HG03097 (cell line): Measurements from ENCODE around the gene TMEM120B.
"Not testable (repeated sequence)": the region's sequence is repeated elsewhere in the genome, so short reads cannot be mapped to it uniquely, and the experiment has no call there.

Source experiments
- ATAC-seq: cut with Tn5 transposase; IDR thresholded peaks from one replicate; pipeline ENCODE4 v1.9.1; 2021; ENCODE audit not compliant: unreplicated experiment, low FRiP score

TMEM120B gene

DNA sequence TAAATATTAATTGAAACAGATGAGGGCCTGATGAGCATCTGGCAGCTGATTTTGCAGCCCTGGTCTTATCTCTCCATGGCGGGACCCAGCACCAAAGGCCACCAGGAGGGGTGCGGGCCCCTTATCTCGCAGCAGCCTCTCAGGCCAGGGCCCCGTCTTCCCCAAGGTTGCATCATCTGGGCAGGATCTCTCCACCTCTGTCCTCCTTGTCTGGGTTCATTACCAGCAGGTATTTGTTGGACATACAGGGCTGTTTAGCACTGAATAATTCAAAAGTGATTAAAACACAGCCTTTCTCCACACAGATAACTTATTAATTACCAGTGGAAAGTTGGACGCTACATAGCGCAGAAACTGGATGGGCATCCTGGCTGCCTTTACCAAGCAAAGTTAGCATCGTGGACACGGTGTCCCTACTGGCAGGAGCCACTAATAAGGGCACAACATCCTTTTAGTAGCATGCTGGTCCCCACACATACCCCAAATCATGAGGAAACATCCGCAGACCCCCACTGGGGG is 25.8 kb downstream of the TMEM120B start:
- ATAC-seq, result no peak

DNA sequence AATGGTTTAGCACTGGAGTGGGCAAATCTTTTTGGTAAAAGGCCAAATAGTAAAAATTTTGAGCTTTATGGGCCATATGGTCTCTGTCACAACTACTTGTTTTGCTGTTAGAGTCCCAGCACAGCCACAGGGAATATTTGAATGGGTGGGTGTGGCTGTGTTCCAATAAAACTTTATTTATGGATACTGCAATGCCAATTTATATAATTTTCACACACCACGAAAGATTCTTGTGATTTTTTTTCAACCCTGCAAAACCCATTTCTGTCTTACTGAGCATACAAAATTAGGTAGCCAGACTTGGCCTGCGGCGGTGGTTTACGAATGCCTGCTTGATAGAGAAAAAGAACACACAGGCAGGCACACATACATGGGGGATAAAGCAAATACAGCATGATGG is 28.3 kb downstream of the TMEM120B start:
- no peak for ATAC-seq

DNA sequence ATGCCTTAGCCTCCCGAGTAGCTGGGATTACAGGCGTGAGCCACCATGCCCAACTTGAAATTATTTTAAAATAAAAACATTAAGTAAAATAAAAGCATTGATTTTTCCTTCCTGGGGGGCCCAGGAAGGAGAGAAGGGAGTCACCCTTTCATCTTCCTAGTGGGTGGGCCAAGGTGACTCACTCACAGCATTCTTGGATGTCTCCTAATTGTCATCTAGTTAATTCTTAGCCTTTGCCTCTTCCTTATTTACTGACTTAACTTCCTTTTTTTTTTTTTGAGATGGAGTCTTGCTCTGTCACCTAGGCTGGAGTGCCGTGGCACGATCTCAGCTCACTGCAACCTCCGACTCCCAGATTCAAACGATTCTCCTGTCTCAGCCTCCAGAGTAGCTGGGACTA is 29.2 kb downstream of the TMEM120B start:
- ATAC-seq, result no peak

DNA sequence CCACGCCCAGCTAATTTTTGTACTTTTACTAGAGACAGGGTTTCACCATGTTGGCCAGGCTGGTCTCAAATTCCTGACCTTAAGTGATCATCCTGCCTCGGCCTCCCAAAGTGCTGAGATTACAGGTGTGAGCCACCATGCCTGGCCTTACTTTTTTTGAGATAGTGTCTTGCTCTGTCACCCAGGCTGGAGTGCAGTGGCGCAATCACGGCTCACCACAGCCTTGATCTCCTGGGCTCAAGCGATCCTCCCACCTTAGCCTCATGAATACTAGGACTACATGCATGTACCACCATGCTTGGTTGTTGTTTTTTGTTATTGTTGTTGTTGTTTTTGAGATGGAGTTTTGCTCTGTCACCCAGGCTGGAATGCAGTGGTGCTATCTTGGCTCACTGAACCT is 33.0 kb downstream of the TMEM120B start:
- ATAC-seq, result not testable (repeated sequence)

DNA sequence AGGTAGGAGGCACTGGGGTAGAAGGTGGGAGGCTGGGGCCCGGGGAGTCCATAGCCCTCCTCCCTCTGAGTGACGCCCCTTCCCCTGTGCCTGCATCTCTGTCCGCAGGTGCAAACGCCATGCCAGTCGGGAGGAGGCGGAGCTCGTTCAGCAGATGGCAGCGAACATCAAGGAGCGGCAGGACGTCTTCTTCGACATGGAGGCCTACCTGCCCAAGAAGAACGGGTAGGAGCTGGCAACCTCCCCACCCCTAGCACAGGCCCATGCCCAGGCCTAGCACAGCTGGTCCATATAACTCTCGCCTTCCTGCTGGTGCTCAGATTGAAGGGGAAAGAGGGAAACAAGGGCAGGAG is 35.6 kb downstream of the TMEM120B start:
- ATAC-seq, result no peak

DNA sequence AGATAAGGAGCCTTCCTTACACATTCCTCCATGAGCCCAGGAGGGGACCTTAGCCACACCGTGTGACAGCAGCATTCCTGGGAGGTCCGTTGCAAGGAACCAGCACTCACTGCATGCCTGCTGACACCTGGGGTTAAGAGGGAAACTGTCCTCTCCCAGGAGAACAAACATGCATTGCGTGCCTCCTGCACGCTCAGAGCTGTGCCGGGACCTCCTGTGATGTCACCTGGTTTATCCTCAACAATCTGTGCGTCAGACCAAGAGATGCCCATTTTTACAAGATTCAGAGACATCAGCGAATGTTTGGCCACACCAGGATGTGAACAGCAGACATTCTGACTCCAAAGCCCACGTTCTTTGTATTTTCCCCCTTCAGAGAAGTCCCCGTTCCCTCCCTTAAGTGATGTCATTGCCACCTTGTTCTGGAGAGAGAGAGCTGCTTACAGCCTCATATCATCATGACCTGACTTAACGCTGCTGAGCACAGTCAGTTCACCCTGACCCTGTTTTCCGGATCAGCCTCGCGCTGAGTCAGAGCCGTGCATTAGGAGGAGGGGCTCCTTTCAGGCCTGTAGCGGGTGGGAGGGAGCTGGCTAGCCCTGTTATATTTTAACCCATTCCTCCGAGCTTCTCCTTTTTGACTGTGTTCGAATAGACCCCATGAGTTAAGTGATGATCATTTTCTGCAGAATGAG is 36.2 kb downstream of the TMEM120B start:
- ATAC-seq, result no peak

DNA sequence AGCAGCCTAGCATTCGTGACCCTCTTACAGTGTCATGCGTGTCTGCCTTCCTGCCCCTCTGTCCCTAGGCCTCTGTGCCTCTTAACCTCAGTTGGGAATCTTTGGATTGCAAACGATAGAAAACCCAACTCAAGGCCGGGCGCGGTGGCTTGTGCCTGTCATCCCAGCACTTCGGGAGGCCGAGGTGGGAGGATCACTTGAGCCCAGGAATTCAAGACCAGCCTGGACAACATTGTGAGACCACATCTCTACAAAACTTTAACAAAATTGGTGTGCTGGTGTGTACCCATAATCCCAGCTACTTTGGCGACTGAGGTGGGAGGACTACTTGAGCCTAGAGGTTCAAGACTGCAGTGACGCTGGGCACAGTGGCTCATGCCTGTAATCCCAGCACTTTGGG is 36.7 kb downstream of the TMEM120B start:
- no peak for ATAC-seq

DNA sequence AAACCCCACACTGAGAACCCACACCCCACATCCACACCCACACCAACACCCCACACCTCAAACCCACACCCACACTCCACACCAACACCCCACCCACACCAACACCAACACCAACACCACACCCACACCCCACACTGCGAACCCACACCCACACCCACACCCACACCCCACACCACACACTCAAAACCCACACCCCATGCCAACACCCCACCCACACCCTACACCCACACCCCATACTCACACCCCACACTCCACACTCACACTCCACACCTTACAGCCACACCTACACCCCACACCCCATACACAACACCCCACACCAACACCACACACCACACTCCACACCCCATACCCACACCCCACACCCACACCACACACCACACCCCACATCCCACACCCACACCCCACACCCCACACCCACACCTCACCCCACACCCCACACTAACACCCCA is 38.0 kb downstream of the TMEM120B start:
- ATAC-seq, result no peak

GRCh38 chr12:121751034-121751433 is 38.5 kb downstream of the TMEM120B start:
- ATAC-seq, result no peak

DNA sequence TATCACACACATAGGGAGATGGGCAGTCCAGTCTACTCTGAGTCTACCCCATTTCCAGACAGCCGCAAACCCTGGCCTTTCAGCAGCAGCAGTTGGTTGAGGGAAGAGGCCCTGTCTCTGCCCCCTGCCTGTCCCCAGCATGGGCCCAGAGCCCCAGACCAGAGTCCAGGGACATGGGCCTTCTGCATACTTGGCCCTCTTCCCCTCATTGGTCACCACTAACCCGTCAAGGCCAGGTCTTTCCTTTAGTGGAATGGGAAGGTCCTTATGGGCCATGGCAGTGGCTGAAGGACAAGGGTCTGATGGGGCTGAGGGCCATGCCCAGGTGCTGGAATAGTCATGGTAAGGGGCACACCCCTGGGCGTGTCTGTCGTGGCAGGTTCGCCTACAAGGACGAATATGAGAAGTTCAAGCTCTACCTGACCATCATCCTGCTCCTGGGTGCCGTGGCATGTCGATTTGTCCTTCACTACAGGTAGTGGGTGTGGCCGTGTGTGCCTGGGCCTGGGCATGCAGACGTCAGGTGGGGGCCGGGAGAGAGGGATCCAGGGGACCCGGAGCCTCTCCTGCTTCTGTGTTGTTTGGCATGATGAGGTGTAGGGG is 39.3 kb downstream of the TMEM120B start:
- no peak for ATAC-seq

DNA sequence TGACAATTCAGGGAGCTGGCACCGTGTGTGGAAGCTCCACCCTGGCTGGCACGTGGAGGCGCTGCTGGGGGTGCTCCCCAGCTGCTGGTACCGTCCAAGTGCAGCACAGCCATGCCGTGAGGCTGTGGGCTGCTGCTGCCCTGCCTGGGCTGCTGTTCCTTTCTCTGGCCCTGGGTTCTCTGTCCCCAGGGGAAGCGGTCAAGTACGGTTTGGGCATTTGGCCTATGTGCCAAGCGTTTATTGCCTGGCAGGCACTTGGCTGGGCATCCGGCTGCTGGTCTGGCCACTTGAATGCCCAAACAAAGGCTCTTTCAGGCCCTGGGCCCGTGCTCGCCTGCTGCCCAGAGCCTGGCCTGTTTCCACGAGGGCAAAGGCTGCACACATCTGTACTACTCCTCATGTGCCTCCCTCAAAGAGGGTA is 41.3 kb downstream of the TMEM120B start:
- no peak for ATAC-seq

DNA sequence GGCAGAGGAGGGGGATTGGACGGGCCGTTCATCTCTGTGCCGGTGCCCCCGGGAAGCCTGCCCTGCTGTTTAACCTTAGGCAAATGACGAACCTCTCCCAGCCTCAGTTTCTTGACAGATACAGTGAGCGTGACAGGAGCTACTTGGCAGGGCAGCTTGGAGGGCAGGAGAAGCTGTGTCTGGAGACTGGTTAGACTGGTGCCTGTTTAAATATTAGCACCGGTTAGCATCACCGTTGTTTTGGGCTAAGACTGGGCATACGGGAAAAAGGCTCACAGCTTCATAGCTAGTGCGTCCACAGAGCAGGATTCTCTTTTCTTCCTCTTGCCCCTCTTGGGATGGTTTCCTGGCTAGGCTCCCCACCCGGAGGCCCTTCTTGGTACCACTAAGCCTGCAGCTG is 42.3 kb downstream of the TMEM120B start:
- no peak for ATAC-seq

- no peak for ATAC-seq
Measured at GRCh38 chr12:121755591-121755990, 43.0 kb downstream of the TMEM120B start.

GRCh38 chr12:121758536-121758935 is 46.0 kb downstream of the TMEM120B start:
- ATAC-seq, result not testable (repeated sequence)

GRCh38 chr12:121762269-121762668 is 49.7 kb downstream of the TMEM120B start:
- ATAC-seq, result no peak

- no peak for ATAC-seq
Measured at GRCh38 chr12:121764808-121765207, 52.3 kb downstream of the TMEM120B start.

DNA sequence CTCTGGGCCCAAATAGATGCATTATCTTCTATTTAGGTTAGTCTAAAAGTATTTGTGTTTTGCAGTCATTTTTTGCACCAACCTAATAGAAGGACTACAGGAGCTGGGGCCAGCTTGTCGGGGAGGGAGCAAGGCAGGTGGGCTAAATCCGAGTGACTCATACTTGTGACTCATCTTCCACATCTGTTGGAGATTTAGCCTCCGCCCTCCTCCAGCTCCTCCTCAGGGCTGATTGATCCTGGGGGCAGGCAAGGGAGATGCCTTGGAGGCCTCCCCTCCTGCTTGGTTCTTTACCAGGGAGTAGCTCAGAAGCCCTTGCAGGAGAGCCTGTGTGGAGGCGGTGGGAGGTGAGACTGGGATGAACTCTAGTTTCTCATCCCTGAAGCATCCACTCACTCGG is 53.0 kb downstream of the TMEM120B start:
- no peak for ATAC-seq

DNA sequence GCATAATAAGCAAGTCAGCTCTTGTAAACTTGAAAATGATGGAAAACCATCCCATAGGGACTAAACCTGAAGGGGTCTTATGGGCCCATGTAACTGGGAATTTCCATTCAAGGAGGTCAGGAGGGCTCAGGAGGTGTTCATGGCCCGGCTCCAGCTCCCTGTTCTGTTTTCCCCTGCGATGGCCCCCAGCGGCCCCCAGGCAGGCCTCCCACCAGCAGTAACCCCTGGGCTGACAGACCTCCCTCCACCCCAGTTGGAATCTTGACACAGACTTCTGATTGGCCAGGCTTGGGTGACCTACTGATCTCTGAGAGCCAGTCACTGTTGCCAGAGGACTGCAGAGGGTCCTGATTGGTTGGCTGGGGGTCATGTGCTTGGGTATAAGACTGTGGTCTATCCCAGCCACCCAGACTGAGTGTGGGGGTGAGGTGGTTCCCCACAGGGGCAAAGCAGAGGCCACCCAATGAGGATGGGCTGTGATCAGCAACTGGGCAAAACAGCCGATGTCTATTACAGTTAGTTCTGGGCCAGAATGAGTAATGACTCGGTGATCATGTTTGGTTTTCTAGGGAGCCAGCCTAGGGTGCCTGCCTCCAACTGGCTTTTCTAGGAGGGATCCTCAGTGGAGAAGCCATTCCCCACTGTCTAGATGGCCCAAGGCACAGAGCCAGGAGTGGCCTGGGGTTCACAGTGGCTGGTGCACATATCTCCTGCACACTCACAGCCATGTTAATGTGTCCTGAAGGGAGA is 53.9 kb downstream of the TMEM120B start:
- no peak for ATAC-seq

DNA sequence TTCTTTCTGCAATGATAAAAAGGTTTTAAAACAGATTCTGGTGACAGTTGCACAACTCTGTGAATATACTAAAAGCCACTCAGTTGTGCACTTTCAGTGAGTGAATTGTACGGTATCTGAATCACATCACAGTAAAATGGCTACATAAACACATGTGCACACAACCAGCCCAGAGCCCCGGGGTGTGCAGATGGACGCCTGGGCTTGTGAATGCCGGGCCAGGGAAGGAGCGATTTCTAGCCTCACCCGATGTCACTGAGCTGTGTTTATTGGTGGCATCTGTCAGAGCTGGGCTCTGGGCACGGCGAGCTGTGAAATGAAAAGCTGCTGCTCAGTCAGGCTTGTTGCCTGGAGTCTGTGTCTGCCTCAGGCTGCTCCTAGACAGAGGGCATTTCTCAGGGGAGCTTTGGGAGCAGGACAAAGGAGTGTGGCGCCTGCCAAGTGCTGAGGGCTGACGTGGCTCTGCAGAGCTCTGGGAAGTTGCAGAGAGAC is 55.0 kb downstream of the TMEM120B start:
- no peak for ATAC-seq

DNA sequence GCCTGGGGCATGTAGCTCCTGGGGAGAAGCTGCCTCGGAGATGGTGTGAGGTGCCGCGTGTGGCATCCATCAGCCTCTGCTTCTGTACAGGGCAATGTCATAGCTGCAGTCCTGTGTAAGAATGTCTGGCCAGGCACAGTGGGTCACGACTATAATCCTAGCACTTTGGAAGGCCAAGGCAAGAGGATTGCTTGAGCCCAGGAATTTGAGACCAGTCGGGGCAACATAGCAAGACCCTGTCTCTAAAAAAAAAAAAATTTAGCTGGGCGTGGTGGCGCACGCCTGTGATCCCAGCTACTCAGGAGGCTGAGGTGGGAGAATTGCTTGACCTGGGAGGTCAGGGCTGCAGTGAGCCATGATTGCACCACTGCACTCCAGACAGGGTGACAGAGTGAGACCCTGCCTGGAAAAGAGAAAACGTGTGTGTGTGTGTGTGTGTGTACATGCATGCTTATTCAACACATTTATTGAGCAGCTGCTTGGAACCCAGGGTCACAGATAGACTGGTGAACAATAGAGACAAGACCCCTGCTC is 56.8 kb downstream of the TMEM120B start:
- no peak for ATAC-seq

GRCh38 chr12:121769831-121770301 is 57.3 kb downstream of the TMEM120B start:
- ATAC-seq, result no peak
